ENCODE results near the gene FIZ1. TPM values are rescaled to one million over a fixed set of nuclear protein-coding genes. Genes with fewer than 3 reads are reported as not detected.
A peak's percentile ranks its signal among the peaks of the same experiment; 100 is the strongest.

FIZ1 gene
- total and polyA plus RNA-seq, 2 experiments from 2014 or later: 5.4 to 10.1 TPM

DNA sequence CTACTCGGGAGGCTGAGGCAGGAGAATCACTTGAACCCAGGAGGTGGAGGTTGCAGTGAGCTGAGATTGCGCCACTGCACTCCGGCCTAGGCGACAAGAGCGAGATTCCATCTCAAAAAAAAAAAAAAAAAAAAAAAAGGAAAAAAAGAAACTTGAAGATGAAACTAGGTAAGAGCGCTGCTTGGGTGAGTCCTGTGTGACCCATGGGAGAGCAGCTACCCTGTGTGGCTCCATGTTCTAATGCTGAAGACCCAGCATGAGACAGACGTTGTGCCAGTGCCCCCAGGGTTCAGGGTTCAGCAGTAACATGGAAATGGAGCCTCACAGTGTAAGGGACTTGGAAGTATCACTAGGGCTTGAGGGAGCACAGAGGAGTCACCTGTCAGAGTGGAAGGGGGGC is 19.1 kb upstream of the FIZ1 start (continued):
- TF ChIP-seq, protein P1, sequence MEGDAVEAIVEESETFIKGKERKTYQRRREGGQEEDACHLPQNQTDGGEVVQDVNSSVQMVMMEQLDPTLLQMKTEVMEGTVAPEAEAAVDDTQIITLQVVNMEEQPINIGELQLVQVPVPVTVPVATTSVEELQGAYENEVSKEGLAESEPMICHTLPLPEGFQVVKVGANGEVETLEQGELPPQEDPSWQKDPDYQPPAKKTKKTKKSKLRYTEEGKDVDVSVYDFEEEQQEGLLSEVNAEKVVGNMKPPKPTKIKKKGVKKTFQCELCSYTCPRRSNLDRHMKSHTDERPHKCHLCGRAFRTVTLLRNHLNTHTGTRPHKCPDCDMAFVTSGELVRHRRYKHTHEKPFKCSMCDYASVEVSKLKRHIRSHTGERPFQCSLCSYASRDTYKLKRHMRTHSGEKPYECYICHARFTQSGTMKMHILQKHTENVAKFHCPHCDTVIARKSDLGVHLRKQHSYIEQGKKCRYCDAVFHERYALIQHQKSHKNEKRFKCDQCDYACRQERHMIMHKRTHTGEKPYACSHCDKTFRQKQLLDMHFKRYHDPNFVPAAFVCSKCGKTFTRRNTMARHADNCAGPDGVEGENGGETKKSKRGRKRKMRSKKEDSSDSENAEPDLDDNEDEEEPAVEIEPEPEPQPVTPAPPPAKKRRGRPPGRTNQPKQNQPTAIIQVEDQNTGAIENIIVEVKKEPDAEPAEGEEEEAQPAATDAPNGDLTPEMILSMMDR (conservative IDR thresholded peaks at IDR 0.05; ENCODE audit: low read depth in 2 of 2): no peak
- no peak for TF ChIP-seq NANOG (IDR thresholded peaks at IDR 0.05; ENCODE audit: borderline replicate concordance)
- TF ChIP-seq POLR2AphosphoS5 (IDR thresholded peaks at IDR 0.05; ENCODE audit: low read depth): no peak

DNA sequence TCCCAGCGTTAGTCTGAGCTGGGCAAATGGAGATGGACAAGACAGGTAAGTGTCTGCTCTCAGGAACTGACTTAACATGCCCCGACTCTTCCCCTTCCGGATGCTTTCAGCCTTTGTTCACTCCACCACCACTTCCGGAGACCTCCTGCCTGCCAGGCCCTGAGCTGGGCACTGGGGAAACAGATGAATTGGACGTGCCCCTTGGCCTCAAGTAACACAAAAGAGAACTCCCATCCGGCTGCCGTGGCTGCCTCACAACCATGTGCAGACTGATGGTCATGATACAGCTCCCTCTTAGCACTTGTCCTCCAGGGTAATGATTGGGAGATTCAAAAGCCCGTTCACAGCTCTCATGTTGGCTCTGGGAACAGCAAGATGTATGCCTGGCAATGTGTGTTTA is 18.1 kb upstream of the FIZ1 start:
- Mint-ChIP-seq H3K27ac (no peak overlapping the region), H3K27me3 (ENCODE audit: insufficient read depth, low read depth, poor library complexity) (peaks cover 24% of the 10 kb centered on the region), H3K4me1 (0 out of 3 replicates have a peak, but pooled peaks cover 2% of the 10 kb centered on the region), H3K4me3 (no peak overlapping the region; the same call in 2 of the 3 replicates), H3K36me3 (ENCODE audit: low read depth) (peaks cover 49% of the 10 kb centered on the region), H3K9me3 (peaks cover 5% of the 10 kb centered on the region)
- Histone ChIP-seq H3K36me3 (ENCODE audit: insufficient read depth) (no peaks in the 10 kb centered on the region), H3F3A (replicated peaks; ENCODE audit: low read depth) (peaks cover 3% of the 10 kb centered on the region; the same call in 1 of the 2 replicates), H3K9me2 (ENCODE audit: insufficient read depth) (no peaks in the 10 kb centered on the region), H3K79me2 (replicated peaks; ENCODE audit: insufficient read depth) (0 out of 2 replicates have a peak, but pooled peaks cover 2% of the 10 kb centered on the region), H2AFZ (no peak overlapping the region), H3K4me1 (ENCODE audit: insufficient read depth) (no peaks in the 10 kb centered on the region), H3K4me2 (no peak overlapping the region), H4K20me1 (replicated peaks; ENCODE audit: insufficient read depth) (peaks cover 6% of the 10 kb centered on the region), H3K27me3 (ENCODE audit: insufficient read depth) (no peaks in the 10 kb centered on the region), H3K27ac (ENCODE audit: low read depth) (no peak overlapping the region), H3K4me3 (no peak overlapping the region)
- peak; percentile 1 for DNase-seq (ENCODE audit: low spot score)
- TF ChIP-seq, protein P2, sequence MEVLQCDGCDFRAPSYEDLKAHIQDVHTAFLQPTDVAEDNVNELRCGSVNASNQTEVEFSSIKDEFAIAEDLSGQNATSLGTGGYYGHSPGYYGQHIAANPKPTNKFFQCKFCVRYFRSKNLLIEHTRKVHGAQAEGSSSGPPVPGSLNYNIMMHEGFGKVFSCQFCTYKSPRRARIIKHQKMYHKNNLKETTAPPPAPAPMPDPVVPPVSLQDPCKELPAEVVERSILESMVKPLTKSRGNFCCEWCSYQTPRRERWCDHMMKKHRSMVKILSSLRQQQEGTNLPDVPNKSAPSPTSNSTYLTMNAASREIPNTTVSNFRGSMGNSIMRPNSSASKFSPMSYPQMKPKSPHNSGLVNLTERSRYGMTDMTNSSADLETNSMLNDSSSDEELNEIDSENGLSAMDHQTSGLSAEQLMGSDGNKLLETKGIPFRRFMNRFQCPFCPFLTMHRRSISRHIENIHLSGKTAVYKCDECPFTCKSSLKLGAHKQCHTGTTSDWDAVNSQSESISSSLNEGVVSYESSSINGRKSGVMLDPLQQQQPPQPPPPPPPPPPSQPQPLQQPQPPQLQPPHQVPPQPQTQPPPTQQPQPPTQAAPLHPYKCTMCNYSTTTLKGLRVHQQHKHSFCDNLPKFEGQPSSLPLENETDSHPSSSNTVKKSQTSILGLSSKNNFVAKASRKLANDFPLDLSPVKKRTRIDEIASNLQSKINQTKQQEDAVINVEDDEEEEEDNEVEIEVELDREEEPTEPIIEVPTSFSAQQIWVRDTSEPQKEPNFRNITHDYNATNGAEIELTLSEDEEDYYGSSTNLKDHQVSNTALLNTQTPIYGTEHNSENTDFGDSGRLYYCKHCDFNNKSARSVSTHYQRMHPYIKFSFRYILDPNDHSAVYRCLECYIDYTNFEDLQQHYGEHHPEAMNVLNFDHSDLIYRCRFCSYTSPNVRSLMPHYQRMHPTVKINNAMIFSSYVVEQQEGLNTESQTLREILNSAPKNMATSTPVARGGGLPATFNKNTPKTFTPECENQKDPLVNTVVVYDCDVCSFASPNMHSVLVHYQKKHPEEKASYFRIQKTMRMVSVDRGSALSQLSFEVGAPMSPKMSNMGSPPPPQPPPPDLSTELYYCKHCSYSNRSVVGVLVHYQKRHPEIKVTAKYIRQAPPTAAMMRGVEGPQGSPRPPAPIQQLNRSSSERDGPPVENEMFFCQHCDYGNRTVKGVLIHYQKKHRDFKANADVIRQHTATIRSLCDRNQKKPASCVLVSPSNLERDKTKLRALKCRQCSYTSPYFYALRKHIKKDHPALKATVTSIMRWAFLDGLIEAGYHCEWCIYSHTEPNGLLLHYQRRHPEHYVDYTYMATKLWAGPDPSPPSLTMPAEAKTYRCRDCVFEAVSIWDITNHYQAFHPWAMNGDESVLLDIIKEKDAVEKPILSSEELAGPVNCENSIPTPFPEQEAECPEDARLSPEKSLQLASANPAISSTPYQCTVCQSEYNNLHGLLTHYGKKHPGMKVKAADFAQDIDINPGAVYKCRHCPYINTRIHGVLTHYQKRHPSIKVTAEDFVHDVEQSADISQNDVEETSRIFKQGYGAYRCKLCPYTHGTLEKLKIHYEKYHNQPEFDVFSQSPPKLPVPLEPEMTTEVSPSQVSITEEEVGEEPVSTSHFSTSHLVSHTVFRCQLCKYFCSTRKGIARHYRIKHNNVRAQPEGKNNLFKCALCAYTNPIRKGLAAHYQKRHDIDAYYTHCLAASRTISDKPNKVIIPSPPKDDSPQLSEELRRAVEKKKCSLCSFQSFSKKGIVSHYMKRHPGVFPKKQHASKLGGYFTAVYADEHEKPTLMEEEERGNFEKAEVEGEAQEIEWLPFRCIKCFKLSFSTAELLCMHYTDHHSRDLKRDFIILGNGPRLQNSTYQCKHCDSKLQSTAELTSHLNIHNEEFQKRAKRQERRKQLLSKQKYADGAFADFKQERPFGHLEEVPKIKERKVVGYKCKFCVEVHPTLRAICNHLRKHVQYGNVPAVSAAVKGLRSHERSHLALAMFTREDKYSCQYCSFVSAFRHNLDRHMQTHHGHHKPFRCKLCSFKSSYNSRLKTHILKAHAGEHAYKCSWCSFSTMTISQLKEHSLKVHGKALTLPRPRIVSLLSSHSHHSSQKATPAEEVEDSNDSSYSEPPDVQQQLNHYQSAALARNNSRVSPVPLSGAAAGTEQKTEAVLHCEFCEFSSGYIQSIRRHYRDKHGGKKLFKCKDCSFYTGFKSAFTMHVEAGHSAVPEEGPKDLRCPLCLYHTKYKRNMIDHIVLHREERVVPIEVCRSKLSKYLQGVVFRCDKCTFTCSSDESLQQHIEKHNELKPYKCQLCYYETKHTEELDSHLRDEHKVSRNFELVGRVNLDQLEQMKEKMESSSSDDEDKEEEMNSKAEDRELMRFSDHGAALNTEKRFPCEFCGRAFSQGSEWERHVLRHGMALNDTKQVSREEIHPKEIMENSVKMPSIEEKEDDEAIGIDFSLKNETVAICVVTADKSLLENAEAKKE (CRISPR knock-in tag; IDR thresholded peaks at IDR 0.05): no peak
- no peak for TF ChIP-seq JUNB (IDR thresholded peaks at IDR 0.05; ENCODE audit: unreplicated experiment)
- TF ChIP-seq, protein P1 (conservative IDR thresholded peaks at IDR 0.05; ENCODE audit: low read depth in 2 of 2): no peak
- TF ChIP-seq POLR2AphosphoS5 (IDR thresholded peaks at IDR 0.05; ENCODE audit: low read depth): no peak
- no peak for TF ChIP-seq STAT1 (IDR thresholded peaks at IDR 0.05; ENCODE audit: unreplicated experiment)
- TF ChIP-seq ZNF114 (CRISPR knock-in tag; IDR thresholded peaks at IDR 0.05): no peak
- no peak for TF ChIP-seq EZH2phosphoT487 (IDR thresholded peaks at IDR 0.05; ENCODE audit: unreplicated experiment)
- no peak for TF ChIP-seq EZH2 (IDR thresholded peaks at IDR 0.05; ENCODE audit: low read depth, unreplicated experiment)
- ATAC-seq: no peak
